ENCODE measurements around the gene PKDREJ.

DNA sequence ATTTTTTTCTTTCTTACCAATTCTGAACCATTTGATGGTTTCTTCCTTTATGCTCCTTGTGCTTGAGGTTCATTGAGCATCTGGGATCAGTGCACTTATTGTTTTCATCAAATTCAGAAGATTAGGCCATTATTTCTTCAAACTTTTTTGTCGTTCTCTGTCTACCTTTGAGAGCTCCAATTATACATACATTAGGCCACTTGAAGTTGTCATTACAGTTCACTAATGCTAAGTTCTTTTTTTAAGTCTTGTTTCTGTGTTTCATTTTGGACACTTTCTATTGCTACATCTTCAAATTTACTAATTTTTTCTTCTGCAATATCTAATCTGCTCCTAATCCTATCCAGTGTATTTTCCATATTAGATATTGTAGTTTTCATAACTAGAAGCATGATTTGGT is 53.9 kb downstream of the PKDREJ start:
- no peak for TF ChIP-seq POLR2A (IDR thresholded peaks at IDR 0.05)
- TF ChIP-seq, protein P1, sequence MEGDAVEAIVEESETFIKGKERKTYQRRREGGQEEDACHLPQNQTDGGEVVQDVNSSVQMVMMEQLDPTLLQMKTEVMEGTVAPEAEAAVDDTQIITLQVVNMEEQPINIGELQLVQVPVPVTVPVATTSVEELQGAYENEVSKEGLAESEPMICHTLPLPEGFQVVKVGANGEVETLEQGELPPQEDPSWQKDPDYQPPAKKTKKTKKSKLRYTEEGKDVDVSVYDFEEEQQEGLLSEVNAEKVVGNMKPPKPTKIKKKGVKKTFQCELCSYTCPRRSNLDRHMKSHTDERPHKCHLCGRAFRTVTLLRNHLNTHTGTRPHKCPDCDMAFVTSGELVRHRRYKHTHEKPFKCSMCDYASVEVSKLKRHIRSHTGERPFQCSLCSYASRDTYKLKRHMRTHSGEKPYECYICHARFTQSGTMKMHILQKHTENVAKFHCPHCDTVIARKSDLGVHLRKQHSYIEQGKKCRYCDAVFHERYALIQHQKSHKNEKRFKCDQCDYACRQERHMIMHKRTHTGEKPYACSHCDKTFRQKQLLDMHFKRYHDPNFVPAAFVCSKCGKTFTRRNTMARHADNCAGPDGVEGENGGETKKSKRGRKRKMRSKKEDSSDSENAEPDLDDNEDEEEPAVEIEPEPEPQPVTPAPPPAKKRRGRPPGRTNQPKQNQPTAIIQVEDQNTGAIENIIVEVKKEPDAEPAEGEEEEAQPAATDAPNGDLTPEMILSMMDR (IDR thresholded peaks at IDR 0.05): no peak
- TF ChIP-seq POLR2AphosphoS5 (IDR thresholded peaks at IDR 0.05): no peak
- TF ChIP-seq EP300 (IDR thresholded peaks at IDR 0.05): no peak
